ENCODE data around the gene UBE3C. TPM values are rescaled to one million over a fixed set of nuclear protein-coding genes. Genes with fewer than 3 reads are reported as not detected.

The UBE3C gene
- total RNA-seq, 4 donors from 2014 or later = 55.5 to 76.1 (median 60.4) TPM

- H3K4me3 ChIP-seq (ENCODE audit: low read depth, poor library complexity, severe bottlenecking) = no peak overlapping the region
- 89 to 94% methylated on average over 15 of the region's 15 CpGs for WGBS, 2 donors
- DNase-seq (ENCODE audit: low spot score in 2 of 2) = no peak
- intact Hi-C loops (cut with DNase I; ENCODE audit: low total_unique reads) = no loop called here
- no peak for TF ChIP-seq POLR2A (IDR thresholded peaks at IDR 0.05)
- TF ChIP-seq, protein P1, sequence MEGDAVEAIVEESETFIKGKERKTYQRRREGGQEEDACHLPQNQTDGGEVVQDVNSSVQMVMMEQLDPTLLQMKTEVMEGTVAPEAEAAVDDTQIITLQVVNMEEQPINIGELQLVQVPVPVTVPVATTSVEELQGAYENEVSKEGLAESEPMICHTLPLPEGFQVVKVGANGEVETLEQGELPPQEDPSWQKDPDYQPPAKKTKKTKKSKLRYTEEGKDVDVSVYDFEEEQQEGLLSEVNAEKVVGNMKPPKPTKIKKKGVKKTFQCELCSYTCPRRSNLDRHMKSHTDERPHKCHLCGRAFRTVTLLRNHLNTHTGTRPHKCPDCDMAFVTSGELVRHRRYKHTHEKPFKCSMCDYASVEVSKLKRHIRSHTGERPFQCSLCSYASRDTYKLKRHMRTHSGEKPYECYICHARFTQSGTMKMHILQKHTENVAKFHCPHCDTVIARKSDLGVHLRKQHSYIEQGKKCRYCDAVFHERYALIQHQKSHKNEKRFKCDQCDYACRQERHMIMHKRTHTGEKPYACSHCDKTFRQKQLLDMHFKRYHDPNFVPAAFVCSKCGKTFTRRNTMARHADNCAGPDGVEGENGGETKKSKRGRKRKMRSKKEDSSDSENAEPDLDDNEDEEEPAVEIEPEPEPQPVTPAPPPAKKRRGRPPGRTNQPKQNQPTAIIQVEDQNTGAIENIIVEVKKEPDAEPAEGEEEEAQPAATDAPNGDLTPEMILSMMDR (IDR thresholded peaks at IDR 0.05) = no peak
Measured at GRCh38 chr7:157313645-157314044, 174.9 kb downstream of the UBE3C start.

DNA sequence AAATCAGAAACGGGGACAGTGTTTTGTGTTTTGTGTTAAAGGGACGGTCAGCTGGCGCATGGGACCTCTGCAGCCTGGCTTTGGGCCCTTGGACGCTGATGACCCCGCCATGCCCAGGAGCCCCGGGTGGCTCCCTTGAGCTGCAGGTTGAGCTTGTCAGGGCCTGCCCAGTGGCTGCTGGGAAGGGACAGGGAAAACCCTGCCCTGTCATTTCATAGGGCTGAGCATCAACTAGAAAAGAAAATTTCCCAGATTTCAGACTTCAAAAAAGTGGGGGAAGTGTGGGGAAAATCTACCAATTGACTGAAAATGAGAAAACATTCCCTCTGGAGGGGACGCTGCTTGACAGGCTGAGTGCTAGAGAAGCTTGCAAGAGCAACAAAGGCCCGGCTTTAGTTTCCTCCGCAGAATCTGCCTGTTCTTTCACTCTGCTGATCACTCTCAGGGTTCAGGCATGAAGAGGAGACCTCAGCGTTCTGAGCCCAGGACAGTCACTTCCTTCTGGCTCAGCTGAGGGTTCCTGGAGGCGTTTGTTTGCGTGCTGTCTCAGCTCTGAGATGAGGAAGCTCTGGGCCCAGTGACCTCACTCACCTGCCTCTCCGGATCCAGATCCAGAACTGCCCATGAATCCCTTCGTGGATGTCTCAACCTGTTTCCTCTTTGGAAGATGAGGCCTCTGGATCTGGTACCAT is 179.4 kb downstream of the UBE3C start:
- intact Hi-C loops (cut with DNase I; ENCODE audit: low total_unique reads) = no loop called here
- WGBS, 2 donors = 39 to 43% methylated on average over 14 of the region's 14 CpGs
- DNase-seq (ENCODE audit: low spot score in 2 of 2) = peak in 1 of 2 donors; percentile 49
- no peak for TF ChIP-seq POLR2A (IDR thresholded peaks at IDR 0.05)
- TF ChIP-seq, protein P1 (IDR thresholded peaks at IDR 0.05) = no peak
- H3K4me3 ChIP-seq (ENCODE audit: low read depth, poor library complexity, severe bottlenecking) = no peak overlapping the region

Other genes with a start within 250 kb of the UBE3C start
- 10 to 100 TPM; 44.1 to 67.0 (median 55.9) TPM for gene LMBR1, start 245.7 kb upstream of the UBE3C start, total RNA-seq
- 10 to 100 TPM in 3 of 4 donors, 1 to 10 TPM in 1; 9.0 to 26.4 (median 17.4) TPM for gene NOM1, start 189.2 kb upstream of the UBE3C start, total RNA-seq
- gene MNX1, start 128.3 kb upstream of the UBE3C start, total RNA-seq = under 1 TPM in 1 of 4 donors, not detected in 3; 0.76 TPM
- gene DNAJB6, start 198.1 kb downstream of the UBE3C start, total RNA-seq = 100 to 1,000 TPM; 179 to 254 (median 212) TPM

All from lower leg skin (tissue), 4 donors.